ENCODE results near the gene LDLRAD4. TPM values are rescaled to one million over a fixed set of nuclear protein-coding genes. Genes with fewer than 3 reads are reported as not detected.

The LDLRAD4 gene
- total and polyA plus RNA-seq, 9 of the 15 experiments (the other 6 are each of a cell fraction or from before 2014, with no cell fraction given), result 0.01 TPM; not detected in 8

DNA sequence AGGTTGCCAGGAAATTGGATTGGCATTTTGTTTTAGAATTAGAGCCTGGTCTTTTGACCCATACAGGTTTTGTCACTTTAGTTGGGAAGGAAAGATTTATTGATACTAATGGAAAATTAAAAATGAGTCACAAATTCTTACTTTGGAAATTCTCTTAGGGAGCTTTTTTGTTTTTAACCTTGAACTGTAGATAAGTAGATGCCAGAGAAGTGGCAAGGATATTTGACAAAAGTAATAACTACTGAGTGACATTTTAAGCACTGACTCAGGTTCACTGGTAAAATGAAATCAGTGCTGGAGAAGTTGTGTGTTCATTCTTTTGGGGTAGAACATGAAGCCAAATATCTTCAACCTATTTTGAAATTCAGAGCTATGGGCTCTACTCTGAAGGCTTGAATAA is 56.5 kb downstream of the LDLRAD4 start:
- BruUV-seq (replicated peaks), result no TSS peak
- no peaks in the 10 kb centered on the region for H4K20me1 ChIP-seq (replicated peaks; ENCODE audit: control insufficient read depth, insufficient read depth, low read length)
- FAIRE-seq (no peak), DNase-seq (ENCODE audit: extremely low read depth in 1 of 4, low spot score in 3 of 4) (no peak), ATAC-seq (no peak)
- no peaks in the 10 kb centered on the region for H3K36me3 ChIP-seq (ENCODE audit: control insufficient read depth, insufficient read depth, low read length)
- H3K27me3 ChIP-seq (ENCODE audit: control insufficient read depth in 2 of 2, insufficient read depth in 2 of 2, low read length in 2 of 2), result peaks cover 4 to 39% of the 10 kb centered on the region in 2 experiments; a peak in 3 of 5 replicates
- H3K9ac ChIP-seq (ENCODE audit: insufficient read depth in 1 of 2, low read depth in 2 of 2, low read length in 2 of 2), result no peak overlapping the region
- H3K9me1 ChIP-seq (ENCODE audit: control insufficient read depth, insufficient read depth, low read length), result no peaks in the 10 kb centered on the region
- no peak overlapping the region for H3K4me3 ChIP-seq
- ChIA-PET CTCF (ENCODE audit: low intra/inter-chr PET ratio) (no interaction called here), POLR2A (no interaction called here)
- no peak overlapping the region for H3K4me2 ChIP-seq (ENCODE audit: insufficient read depth, low read length)
- H3K27ac ChIP-seq (ENCODE audit: extremely low read depth, low read depth, low read length), result no peak overlapping the region
- H3K79me2 ChIP-seq (ENCODE audit: control insufficient read depth, insufficient read depth, low read length), result no peaks in the 10 kb centered on the region
- H3K9me3 ChIP-seq (replicated peaks; ENCODE audit: control insufficient read depth, insufficient read depth, low read depth, low read length), result no peaks in the 10 kb centered on the region
- no peaks in the 10 kb centered on the region for H3K4me1 ChIP-seq (replicated peaks in 1 of 2; ENCODE audit: control insufficient read depth in 2 of 2, insufficient read depth in 2 of 2, low read length in 2 of 2)
- in situ Hi-C loops (cut with MboI), result no loop called here
- intact Hi-C loops (cut with micrococcal nuclease), result no loop called here
- no peak overlapping the region for H2AFZ ChIP-seq (ENCODE audit: low read depth, low read length)
- no peak for TF ChIP-seq ZKSCAN3 (CRISPR knock-in tag; IDR thresholded peaks at IDR 0.05)
- no peak for TF ChIP-seq MEIS2 (IDR thresholded peaks at IDR 0.05; ENCODE audit: partially characterized antibody)
- no peak for TF ChIP-seq HDAC3 (IDR thresholded peaks at IDR 0.05; ENCODE audit: borderline replicate concordance, partially characterized antibody)
- no peak for TF ChIP-seq ZNF511 (CRISPR knock-in tag; IDR thresholded peaks at IDR 0.05)
- no peak for TF ChIP-seq ZNF224 (CRISPR knock-in tag; IDR thresholded peaks at IDR 0.05)
- no peak for TF ChIP-seq ZNF639 (CRISPR knock-in tag; conservative IDR thresholded peaks at IDR 0.05 in 1 of 2, IDR thresholded peaks at IDR 0.05 in 1 of 2)
- TF ChIP-seq ERF (CRISPR knock-in tag; IDR thresholded peaks at IDR 0.05), result no peak
- TF ChIP-seq TAL1 (IDR thresholded peaks at IDR 0.05), result no peak
- TF ChIP-seq, protein P1, sequence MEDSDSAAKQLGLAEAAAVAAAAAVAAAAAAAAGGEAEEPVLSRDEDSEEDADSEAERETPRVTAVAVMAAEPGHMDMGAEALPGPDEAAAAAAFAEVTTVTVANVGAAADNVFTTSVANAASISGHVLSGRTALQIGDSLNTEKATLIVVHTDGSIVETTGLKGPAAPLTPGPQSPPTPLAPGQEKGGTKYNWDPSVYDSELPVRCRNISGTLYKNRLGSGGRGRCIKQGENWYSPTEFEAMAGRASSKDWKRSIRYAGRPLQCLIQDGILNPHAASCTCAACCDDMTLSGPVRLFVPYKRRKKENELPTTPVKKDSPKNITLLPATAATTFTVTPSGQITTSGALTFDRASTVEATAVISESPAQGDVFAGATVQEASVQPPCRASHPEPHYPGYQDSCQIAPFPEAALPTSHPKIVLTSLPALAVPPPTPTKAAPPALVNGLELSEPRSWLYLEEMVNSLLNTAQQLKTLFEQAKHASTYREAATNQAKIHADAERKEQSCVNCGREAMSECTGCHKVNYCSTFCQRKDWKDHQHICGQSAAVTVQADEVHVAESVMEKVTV (CRISPR knock-in tag; IDR thresholded peaks at IDR 0.05), result no peak
- TF ChIP-seq KDM1A (IDR thresholded peaks at IDR 0.05), result no peak
- no peak for TF ChIP-seq ZNF184 (CRISPR knock-in tag; IDR thresholded peaks at IDR 0.05)
- no peak for TF ChIP-seq CLOCK (CRISPR knock-in tag; IDR thresholded peaks at IDR 0.05; ENCODE audit: borderline replicate concordance)
- no peak for TF ChIP-seq MECOM (CRISPR knock-in tag; IDR thresholded peaks at IDR 0.05)
- no peak for TF ChIP-seq HMG20A (CRISPR knock-in tag; conservative IDR thresholded peaks at IDR 0.05)
- TF ChIP-seq RBM22 (IDR thresholded peaks at IDR 0.05; ENCODE audit: low read depth, low read length, poor library complexity, severe bottlenecking), result no peak
- no peak for TF ChIP-seq MBD1 (CRISPR knock-in tag; IDR thresholded peaks at IDR 0.05)

Data from K562 (cell line).